Mesendoderm (in vitro differentiated cells): ENCODE data around the gene ENPP6.

Experiments
- DNase-seq: peaks from one replicate; pipeline ENCODE4 v3.0.0; 2013
- H2AK5ac ChIP-seq: 2 replicates; pipeline ENCODE4 v1.6.1; 2013; ENCODE audit warnings: low read length, inconsistent platforms
- H2BK120ac ChIP-seq: 2 replicates; pipeline ENCODE4 v1.6.1; 2013; ENCODE audit warnings: low read depth, mild to moderate bottlenecking, low read length, moderate library complexity, mixed read lengths
- H2BK15ac ChIP-seq: replicated peaks from 2 replicates; pipeline ENCODE4 v1.6.1; 2013; ENCODE audit warnings: low read depth, mild to moderate bottlenecking, moderate library complexity
- H2BK5ac ChIP-seq: 2 replicates; pipeline ENCODE4 v1.6.1; 2013; ENCODE audit warnings: low read length, inconsistent platforms
- H3K18ac ChIP-seq: 2 replicates; pipeline ENCODE4 v1.6.1; 2013; ENCODE audit warnings: mild to moderate bottlenecking, low read length, mixed read lengths
- H3K23ac ChIP-seq: one replicate; pipeline ENCODE4 v1.6.1; 2013; ENCODE audit warnings: low read length
- H3K27ac ChIP-seq: 2 replicates; pipeline ENCODE4 v1.5.1; 2013; ENCODE audit warnings: low read depth, mild to moderate bottlenecking, inconsistent platforms, low read length, moderate library complexity
- H3K27me3 ChIP-seq: 2 replicates; pipeline ENCODE4 v1.6.1; 2013; ENCODE audit warnings: low read length, control low read depth, mild to moderate bottlenecking, inconsistent platforms; ENCODE audit not compliant: insufficient read depth, poor library complexity
- H3K36me3 ChIP-seq: 2 replicates; pipeline ENCODE4 v1.6.1; 2013; ENCODE audit warnings: low read length, inconsistent platforms; ENCODE audit not compliant: control insufficient read depth, insufficient read depth
- H3K4ac ChIP-seq: one replicate; pipeline ENCODE4 v1.6.1; 2013; ENCODE audit warnings: low read depth, mild to moderate bottlenecking, low read length, moderate library complexity
- H3K4me1 ChIP-seq: 2 replicates; pipeline ENCODE4 v1.6.1; 2013; ENCODE audit warnings: low read depth, low read length, inconsistent platforms; ENCODE audit not compliant: control insufficient read depth
- H3K4me2 ChIP-seq: 2 replicates; pipeline ENCODE4 v1.6.1; 2013; ENCODE audit warnings: low read length
- H3K4me3 ChIP-seq: 2 replicates; pipeline ENCODE4 v1.5.1; 2013; ENCODE audit warnings: mild to moderate bottlenecking, low read length
- H3K56ac ChIP-seq: one replicate; pipeline ENCODE4 v1.6.1; 2013; ENCODE audit warnings: low read length
- H3K79me1 ChIP-seq: 2 replicates; pipeline ENCODE4 v1.6.1; 2013; ENCODE audit warnings: low read length, inconsistent platforms
- H3K79me2 ChIP-seq: 2 replicates; pipeline ENCODE4 v1.6.1; 2013; ENCODE audit warnings: mild to moderate bottlenecking, low read length; ENCODE audit not compliant: control insufficient read depth, insufficient read depth
- H3K9ac ChIP-seq: 2 replicates; pipeline ENCODE4 v1.6.1; 2013; ENCODE audit warnings: low read length, inconsistent platforms
- H4K5ac ChIP-seq: one replicate; pipeline ENCODE4 v1.6.1; 2013; ENCODE audit warnings: low read length
- H4K8ac ChIP-seq: one replicate; pipeline ENCODE4 v1.6.1; 2013; ENCODE audit warnings: low read depth, mild to moderate bottlenecking, control low read depth, low read length, moderate library complexity
- WGBS: extraction: QIAGEN DNeasy Blood & Tissue Kit; methylation state at CpG from one replicate; pipeline ENCODE4 v1.1.7; 2013; ENCODE audit warnings: low lambda C conversion rate, missing lambda C conversion rate; ENCODE audit not compliant: insufficient coverage; ENCODE audit errors: extremely low coverage; 5-methylcytosine and 5-hydroxymethylcytosine counted together

ENPP6 gene

GRCh38 chr4:184148738-184149637 is 68.7 kb downstream of the ENPP6 start:
- Histone ChIP-seq H3K27me3 (no peaks in the 10 kb centered on the region), H2BK5ac (no peak overlapping the region), H3K4me3 (no peak overlapping the region), H3K56ac (no peak overlapping the region), H2AK5ac (no peak overlapping the region), H3K18ac (no peak overlapping the region), H4K8ac (no peak overlapping the region), H4K5ac (no peak overlapping the region), H3K4me2 (no peak overlapping the region), H3K4me1 (peaks cover 2% of the 10 kb centered on the region), H2BK120ac (no peak overlapping the region), H3K4ac (no peak overlapping the region), H3K9ac (no peak overlapping the region), H3K27ac (no peak overlapping the region), H3K79me1 (no peaks in the 10 kb centered on the region), H3K79me2 (no peaks in the 10 kb centered on the region), H2BK15ac (no peak overlapping the region), H3K23ac (no peak overlapping the region), H3K36me3 (no peaks in the 10 kb centered on the region)
- no peak for DNase-seq
- WGBS = no CpG with 5 or more reads among the region's 4 CpGs

- WGBS = no CpG with 5 or more reads among the region's 8 CpGs
- no peaks in the 10 kb centered on the region for H3K36me3 ChIP-seq
- H3K27me3 ChIP-seq = no peaks in the 10 kb centered on the region
- no peak overlapping the region for H2BK15ac ChIP-seq
- no peak overlapping the region for H2BK5ac ChIP-seq
- no peaks in the 10 kb centered on the region for H3K79me2 ChIP-seq
- H3K23ac ChIP-seq = no peak overlapping the region
- H2BK120ac ChIP-seq = no peak overlapping the region
- no peak overlapping the region for H2AK5ac ChIP-seq
- DNase-seq = peak; percentile 62
- no peak overlapping the region for H3K4me3 ChIP-seq
- H3K27ac ChIP-seq = no peak overlapping the region
- no peak overlapping the region for H3K4me2 ChIP-seq
- H4K5ac ChIP-seq = no peak overlapping the region
- no peak overlapping the region for H3K9ac ChIP-seq
- no peak overlapping the region for H3K56ac ChIP-seq
- no peak overlapping the region for H4K8ac ChIP-seq
- H3K18ac ChIP-seq = no peak overlapping the region
- H3K79me1 ChIP-seq = no peaks in the 10 kb centered on the region
- peaks cover 2% of the 10 kb centered on the region for H3K4me1 ChIP-seq
- H3K4ac ChIP-seq = no peak overlapping the region
Measured at GRCh38 chr4:184147858-184148737, 69.6 kb downstream of the ENPP6 start.

GRCh38 chr4:184146951-184147350 is 70.7 kb downstream of the ENPP6 start:
- Histone ChIP-seq H2BK15ac (no peak overlapping the region), H3K4me2 (no peak overlapping the region), H2BK5ac (no peak overlapping the region), H2AK5ac (no peak overlapping the region), H3K79me2 (no peaks in the 10 kb centered on the region), H2BK120ac (no peak overlapping the region), H4K5ac (no peak overlapping the region), H3K4me1 (peaks cover 2% of the 10 kb centered on the region), H3K4ac (no peak overlapping the region), H3K27me3 (no peaks in the 10 kb centered on the region), H4K8ac (no peak overlapping the region), H3K79me1 (no peaks in the 10 kb centered on the region), H3K23ac (no peak overlapping the region), H3K27ac (no peak overlapping the region), H3K56ac (no peak overlapping the region), H3K4me3 (no peak overlapping the region), H3K36me3 (no peaks in the 10 kb centered on the region), H3K9ac (no peak overlapping the region), H3K18ac (no peak overlapping the region)
- DNase-seq = no peak
- WGBS = no CpG with 5 or more reads among the region's 10 CpGs

- no peak overlapping the region for H3K4ac ChIP-seq
- no peak overlapping the region for H4K8ac ChIP-seq
- no peaks in the 10 kb centered on the region for H3K79me2 ChIP-seq
- no peak overlapping the region for H4K5ac ChIP-seq
- no peak overlapping the region for H3K9ac ChIP-seq
- no peak overlapping the region for H3K23ac ChIP-seq
- no peak overlapping the region for H3K4me3 ChIP-seq
- no peaks in the 10 kb centered on the region for H3K27me3 ChIP-seq
- H2AK5ac ChIP-seq = no peak overlapping the region
- no peak overlapping the region for H2BK15ac ChIP-seq
- no peak overlapping the region for H3K4me2 ChIP-seq
- no peak overlapping the region for H3K56ac ChIP-seq
- H3K79me1 ChIP-seq = no peaks in the 10 kb centered on the region
- no peak overlapping the region for H2BK5ac ChIP-seq
- H3K27ac ChIP-seq = no peak overlapping the region
- no CpG with 5 or more reads among the region's 5 CpGs for WGBS
- H3K36me3 ChIP-seq = no peaks in the 10 kb centered on the region
- H3K4me1 ChIP-seq = peaks cover 2% of the 10 kb centered on the region
- H2BK120ac ChIP-seq = no peak overlapping the region
- no peak overlapping the region for H3K18ac ChIP-seq
- no peak for DNase-seq
Measured at GRCh38 chr4:184145596-184145995, 72.1 kb downstream of the ENPP6 start.

GRCh38 chr4:184143770-184144564 is 73.7 kb downstream of the ENPP6 start:
- no peaks in the 10 kb centered on the region for H3K79me2 ChIP-seq
- H3K36me3 ChIP-seq = no peaks in the 10 kb centered on the region
- H3K56ac ChIP-seq = no peak overlapping the region
- no peak overlapping the region for H2AK5ac ChIP-seq
- no peak overlapping the region for H4K5ac ChIP-seq
- H3K4me3 ChIP-seq = no peak overlapping the region
- H3K18ac ChIP-seq = no peak overlapping the region
- no peak overlapping the region for H3K4me2 ChIP-seq
- WGBS = no CpG with 5 or more reads among the region's 15 CpGs
- H4K8ac ChIP-seq = no peak overlapping the region
- H3K9ac ChIP-seq = no peak overlapping the region
- no peak overlapping the region for H2BK5ac ChIP-seq
- H2BK15ac ChIP-seq = no peak overlapping the region
- peak; percentile 48 for DNase-seq
- no peak overlapping the region for H3K4ac ChIP-seq
- no peak overlapping the region for H3K23ac ChIP-seq
- H2BK120ac ChIP-seq = no peak overlapping the region
- no peak overlapping the region for H3K27ac ChIP-seq
- peaks cover 2% of the 10 kb centered on the region for H3K4me1 ChIP-seq
- no peaks in the 10 kb centered on the region for H3K27me3 ChIP-seq
- H3K79me1 ChIP-seq = no peaks in the 10 kb centered on the region
